CD4-positive, alpha-beta T cell treated with Interferon gamma for 1 hour (primary cell): ENCODE measurements around the gene MARCHF7.
"Not testable (repeated sequence)": the region's sequence is repeated elsewhere in the genome, so short reads cannot be mapped to it uniquely, and the experiment has no call there.

Experiments
- DNase-seq: peaks from one replicate; pipeline ENCODE4 v3.0.0-alpha.2; 2020

Gene MARCHF7

DNA sequence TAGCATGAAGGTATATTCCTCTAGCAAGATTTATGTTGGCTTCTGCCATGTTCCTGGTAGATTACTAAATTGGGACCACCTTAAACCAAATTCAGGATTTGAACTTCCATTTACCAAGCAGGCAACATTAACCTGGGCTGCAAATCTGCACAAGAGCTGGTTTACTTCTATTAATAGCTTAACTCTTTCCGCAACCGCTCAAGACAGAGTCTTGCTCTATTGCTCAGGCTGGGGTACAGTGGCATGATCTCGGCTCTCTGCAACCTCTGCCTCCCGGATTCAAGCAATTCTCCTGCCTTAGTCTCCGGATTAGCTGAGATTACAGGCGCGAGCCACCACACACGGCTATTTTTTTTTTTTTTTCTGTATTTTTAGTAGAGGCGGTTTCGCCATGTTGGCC is 8.4 kb downstream of the MARCHF7 start:
- no peak for DNase-seq

DNA sequence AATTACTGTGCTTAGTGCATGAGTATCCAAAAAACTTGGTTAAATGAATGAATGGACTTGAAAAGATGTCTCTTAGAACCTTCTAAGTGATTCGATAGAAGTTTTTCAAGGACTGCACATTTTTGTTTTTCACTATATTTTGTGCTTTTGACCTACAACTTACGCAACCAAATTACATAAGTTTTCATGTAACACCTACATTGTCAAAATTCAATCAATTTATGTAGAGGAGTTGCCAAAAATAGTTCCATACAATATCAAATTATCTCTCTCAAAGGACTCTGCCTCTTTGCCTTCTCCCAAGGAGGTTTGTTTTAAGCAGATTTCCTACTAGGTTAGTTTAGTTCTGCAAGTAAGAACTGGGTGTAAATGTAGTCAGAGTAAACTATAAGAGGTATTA is 10.3 kb downstream of the MARCHF7 start:
- DNase-seq, result no peak

DNA sequence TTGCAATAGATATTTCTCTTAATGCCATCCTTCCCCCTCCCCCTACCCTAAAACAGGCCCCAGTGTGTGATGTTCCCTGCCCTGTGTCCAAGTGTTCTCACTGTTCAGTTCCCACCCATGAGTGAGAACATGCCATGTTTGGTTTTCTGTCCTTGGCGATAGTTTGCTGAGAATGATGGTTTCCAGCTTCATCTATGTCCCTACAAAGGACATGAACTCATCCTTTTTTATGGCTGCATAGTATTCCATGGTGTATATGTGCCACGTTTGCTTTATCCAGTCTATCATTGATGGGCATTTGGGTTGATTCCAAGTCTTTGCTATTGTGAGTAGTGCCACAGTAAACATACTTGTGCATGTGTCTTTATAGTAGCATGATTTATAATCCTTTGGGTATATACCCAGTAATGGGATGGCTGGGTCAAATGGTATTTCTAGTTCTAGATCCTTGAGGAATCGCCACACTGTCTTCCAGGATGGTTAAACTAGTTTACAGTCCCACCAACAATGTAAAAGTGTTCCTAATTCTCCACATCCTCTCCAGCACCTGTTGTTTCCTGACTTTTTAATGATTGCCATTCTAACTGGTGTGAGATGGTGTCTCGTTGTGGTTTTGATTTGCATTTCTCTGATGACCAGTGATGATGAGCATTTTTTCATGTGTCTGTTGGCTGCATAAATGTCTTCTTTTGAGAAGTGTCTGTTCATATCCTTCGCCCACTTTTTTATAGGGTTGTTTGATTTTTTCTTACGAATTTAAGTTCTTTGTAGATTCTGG is 12.7 kb downstream of the MARCHF7 start:
- DNase-seq, result not testable (repeated sequence)

DNA sequence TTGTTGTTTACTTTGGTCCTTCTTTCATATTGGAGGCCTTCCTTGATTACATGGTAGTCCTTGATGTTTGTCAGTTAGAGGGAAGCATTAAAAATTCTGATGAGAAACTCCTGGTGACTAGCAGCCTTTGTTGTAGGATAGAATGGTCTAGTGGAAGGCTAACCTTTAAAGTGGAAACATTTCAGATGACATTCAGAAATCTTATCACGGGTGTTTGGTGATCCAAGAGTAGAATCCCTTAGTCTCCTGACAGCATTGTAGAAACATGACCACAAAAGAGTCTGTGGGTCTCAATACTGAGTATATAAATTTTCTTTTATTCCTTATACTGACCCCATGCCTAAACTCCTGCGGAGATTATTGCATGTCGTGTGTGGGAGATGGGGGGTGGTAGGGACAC is 13.4 kb downstream of the MARCHF7 start:
- no peak for DNase-seq

DNA sequence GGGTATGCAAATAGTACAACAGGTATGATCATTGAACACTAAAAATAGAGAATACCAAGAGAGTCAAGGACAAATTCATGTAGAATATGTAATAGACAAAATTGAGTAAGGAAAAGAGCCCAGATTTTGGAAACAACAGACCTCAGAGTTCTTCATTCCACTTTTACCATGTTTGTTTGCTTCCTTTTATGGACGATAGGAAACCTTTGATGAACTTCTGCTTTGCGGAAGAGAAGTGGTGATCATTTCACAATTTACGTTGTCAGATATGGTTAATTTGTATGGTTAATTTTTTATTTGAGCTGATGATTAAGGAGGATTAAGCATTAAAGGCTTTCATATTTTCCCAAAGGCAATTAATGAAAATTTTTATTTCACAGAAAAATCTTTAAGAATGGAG is 16.3 kb downstream of the MARCHF7 start:
- DNase-seq, result no peak

DNA sequence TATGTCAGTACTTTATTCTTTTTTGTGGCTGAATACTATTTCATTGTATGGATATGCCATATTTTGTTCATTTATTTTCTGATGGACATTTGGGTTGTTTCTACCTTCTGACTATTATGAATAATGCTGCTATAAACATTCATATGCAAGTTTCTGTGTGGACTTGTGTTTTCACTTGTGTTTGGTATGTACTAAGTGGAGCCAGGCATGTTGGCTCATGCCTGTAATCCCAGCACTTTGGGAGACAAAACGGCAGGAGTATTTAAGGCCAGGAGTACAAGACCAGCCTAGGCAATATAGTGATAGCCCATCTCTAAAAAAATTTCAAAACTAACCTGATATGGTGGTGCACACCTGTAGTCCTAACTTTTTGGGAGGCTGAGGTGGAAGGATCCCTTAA is 23.3 kb downstream of the MARCHF7 start:
- DNase-seq, result no peak

DNA sequence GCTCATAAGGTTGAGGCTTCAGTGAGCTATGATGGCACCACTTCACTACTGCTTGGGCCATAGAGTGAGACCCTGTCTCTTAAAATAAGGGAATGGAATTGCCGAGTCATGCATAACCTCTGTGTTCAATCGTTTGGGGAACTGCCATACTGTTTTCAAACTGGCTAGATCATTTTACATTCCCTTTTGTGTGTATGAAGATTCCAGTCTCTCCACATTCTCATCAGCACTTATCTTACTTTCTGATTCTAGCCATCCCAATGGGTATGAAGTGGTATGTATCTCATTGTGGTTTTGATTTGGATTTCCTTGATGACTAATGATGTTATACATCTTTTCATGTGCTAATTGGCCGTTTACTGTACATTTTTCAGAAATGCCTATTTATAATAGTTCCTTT is 23.7 kb downstream of the MARCHF7 start:
- no peak for DNase-seq

DNA sequence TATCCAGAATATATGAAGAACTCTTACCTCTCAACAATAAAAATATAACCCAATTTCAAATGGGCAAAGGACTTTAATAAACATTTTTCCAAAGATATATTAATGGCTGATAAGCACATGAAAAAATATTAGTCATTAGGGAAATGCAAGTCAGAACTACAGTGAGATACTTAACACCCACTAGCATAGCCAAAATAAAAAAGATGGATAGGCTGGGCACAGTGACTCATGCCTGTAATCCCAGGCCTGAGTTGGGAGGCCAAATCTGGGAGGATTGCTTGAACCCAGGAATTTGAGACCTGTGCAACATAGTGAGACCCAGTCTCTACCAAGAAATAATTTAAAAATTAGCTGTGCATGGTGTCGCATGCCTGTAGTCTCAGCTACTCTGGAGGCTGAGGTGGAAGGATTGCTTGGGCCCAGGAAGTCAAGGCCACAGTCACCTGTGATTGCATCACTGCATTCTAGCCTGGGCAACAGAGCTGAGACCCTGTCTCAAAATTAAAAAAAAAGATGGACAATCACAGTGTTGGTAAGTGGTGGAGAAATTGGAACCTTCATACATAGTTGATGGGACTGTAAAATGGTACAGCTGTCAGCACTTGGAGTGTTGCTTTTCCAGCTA is 25.1 kb downstream of the MARCHF7 start:
- DNase-seq, result no peak

DNA sequence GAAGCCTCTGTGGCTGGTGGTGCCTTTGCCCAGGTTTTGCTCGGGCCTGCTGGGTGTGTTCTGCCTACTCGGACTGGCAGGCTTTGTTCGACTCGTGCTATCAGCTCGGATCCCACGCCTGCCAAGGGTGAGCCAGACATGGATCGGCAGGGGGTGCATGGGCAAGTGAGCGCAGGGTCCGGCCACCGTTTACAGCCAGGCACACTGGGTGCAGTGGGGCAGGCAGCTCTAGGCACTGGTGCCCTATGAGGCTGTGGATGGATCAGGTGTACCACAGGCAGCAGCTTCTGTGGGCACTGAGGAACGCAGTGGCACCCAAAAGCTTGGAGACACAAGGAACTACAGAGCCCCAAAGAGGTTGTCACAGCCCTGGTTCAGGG is 25.6 kb downstream of the MARCHF7 start:
- DNase-seq, result no peak

DNA sequence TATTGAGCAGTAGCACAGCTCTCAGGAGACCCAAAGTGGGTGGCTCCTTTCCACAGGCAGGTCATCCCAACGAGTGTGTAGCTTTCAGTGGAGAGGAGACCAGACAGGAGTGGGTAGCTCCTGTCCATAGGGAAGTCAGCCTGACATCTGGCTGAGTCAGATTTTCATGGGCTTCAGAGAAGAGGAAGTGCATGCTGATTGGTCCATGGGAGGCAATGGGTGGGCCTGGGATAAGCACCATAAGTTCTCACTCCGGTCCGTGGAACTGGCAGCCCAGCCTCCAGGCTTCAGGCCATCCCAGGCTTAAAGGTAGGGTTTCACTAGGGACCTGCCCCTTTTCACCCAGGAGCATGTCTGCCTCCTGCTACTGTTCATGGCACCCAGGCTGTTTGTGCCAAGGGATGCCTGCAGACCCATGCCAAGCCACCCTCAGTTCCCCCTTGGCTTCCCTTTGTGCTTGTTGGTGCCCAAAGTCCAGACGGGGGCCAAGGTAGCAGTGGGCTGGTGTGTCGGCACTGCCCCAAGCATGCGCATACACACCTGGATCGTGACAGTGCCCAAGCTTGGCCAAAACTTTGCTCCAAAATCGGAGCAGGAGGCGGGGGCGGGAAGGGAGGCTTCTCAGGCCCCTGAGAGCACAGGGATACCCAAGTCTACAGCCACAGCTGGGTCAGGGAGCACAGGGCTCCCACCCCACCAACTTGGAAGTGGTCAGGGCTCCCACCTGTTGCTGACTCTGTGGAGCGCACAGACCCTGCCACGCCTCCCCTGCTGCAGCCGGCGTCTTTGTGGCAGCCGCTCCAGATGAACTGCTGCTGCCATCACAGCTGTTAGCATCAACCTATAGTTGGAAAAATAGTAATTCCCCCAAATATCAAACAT is 26.4 kb downstream of the MARCHF7 start:
- DNase-seq, result no peak

DNA sequence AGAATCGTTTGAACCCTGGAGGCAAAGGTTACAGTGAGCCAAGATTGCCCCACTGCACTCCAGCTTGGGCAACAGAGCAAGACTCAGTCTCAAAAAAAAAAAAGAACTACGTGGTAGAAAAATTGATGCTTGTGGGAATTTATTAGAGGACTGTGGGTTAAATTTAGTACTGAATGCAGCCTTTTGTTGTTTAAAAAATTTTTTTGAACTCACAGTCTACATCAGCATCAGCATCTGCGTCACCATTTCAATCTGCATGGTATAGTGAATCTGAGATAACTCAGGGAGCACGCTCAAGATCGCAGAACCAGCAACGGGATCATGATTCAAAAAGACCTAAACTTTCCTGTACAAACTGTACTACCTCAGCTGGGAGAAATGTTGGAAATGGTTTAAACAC is 30.5 kb downstream of the MARCHF7 start:
- DNase-seq, result no peak

DNA sequence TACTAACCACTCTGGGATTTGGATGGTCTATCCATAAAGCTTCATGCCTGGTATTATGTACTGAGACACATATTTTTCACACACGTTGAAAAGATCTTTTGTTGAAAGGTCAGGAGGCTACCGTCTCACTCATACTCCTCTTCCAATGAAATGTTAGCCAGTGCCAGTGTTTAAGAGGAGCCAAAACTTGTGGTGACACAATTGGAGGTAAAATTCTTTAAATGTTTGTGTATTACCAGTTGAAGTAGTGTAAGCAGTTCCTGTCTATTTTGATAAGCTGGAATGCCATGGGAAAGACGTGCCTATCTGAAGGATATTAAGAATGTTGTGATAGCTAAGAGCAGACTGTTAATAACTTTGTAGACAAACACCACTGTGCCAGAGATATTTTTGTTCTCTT is 32.1 kb downstream of the MARCHF7 start:
- DNase-seq, result no peak

DNA sequence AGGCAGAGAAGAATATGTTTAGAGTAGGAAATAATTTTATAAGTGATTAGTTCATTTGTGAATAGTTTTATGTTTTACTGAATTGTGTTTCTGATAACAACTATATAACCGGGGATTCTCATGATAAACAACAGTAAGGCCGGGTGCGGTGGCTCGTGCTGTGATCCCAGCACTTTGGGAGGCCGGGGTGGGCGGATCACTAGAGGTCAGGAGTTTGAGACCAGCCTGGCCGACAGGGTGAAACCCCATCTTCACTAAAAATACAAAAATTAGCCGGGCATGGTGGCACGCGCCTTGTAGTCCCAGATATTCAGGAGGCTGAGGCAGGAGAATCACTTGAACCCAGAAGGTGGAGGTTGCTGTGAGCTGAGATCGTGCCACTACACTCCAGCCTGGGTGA is 32.9 kb downstream of the MARCHF7 start:
- DNase-seq, result not testable (repeated sequence)

DNA sequence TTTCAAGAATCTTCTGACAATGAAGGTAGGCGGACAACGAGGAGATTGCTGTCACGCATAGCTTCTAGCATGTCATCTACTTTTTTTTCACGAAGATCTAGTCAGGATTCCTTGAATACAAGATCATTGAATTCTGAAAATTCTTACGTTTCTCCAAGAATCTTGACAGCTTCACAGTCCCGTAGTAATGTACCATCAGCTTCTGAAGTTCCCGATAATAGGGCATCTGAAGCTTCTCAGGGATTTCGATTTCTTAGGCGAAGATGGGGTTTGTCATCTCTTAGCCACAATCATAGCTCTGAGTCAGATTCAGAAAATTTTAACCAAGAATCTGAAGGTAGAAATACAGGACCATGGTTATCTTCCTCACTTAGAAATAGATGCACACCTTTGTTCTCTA is 35.8 kb downstream of the MARCHF7 start:
- no peak for DNase-seq

DNA sequence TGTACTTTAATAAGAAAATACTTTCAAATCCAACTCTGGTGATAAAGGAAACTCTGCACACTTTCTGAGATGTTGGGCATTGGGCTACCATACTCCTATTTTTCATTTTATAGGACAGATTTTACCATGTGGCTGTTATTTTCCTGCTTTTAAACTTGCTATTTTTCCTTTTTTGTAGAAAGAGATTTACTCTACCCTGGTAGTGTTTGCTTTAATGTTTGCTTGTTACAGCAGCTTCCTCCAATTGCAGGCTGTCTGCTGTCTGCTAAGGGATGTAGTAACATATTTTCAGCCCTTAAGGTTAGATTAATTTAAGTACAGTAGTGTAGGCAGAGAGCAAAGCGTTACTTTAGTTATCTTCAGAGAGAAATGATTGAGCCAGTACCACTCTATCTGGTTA is 38.6 kb downstream of the MARCHF7 start:
- DNase-seq, result no peak

DNA sequence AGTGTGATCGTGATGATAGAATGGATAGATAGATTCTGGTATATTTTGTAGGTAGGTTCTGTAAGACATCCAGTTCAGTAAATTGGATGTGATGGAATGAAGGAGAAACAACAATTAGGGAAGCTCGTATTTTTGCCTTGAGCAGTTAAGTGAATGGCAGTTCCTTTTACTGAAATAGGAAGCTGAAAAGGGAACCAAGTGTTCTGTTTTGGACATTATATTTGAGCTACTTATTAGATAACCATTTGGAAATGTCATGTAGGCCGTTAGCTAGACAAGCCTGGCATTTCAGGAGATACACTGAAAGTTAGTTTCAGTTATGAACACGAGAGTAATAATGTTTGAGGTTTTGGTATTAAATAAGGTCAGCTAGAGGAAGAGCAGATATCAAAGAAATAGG is 41.5 kb downstream of the MARCHF7 start:
- DNase-seq, result no peak

DNA sequence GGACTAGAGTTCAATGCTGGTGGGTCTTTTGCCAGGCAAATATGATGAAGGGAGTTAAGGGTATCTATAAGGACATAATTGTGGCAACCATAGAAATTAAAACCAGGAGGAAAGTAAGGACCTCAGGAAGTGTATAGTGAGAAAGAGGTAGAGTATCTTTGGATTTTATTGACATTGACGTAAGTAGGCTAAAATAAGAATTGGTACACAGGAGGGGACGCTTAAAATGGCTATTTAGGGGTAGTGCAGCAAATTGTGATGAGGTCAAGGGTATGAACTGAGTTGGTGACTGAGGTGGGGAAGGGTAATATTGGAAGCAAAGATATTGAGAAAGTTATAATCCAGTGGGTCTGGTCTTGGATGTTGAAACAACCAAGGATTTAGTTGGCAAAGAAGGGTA is 42.7 kb downstream of the MARCHF7 start:
- no peak for DNase-seq

DNA sequence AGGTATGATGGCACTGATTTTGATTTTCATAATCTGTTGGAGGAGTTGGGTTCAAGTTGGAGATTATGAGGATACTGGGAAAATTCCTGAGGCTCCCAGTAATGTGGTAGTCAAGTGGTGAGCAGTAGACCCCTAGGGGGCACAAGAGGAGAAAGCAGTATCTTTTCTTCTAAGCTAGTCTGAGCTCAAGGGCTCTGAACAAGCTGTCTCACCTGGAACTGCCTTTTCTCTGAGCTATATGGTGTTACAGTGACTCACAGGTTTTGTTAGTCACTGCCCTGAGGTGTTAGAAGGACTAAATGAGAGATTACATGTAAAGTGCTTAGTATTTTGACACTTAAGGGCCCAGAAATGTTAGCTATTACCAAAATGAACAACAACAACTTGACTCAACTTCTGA is 43.5 kb downstream of the MARCHF7 start:
- DNase-seq, result no peak

DNA sequence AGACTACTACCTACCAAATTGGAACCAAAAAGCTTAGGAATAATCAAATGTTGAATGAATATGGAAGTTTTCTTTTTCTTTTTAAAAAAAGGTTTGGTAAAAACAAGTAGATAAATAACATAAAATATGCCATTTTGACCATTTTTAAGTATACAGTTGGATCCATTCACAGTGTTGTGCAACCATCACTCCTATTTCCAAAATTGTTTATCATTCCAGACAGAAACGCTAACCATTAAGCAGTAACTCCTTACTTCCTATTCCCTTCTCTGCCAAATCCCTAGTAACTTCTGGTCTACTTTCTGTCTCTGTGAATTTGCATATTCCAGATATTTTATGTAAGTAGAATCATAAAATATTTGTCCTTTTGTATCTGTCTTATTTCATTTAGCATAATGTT is 45.9 kb downstream of the MARCHF7 start:
- DNase-seq, result no peak

DNA sequence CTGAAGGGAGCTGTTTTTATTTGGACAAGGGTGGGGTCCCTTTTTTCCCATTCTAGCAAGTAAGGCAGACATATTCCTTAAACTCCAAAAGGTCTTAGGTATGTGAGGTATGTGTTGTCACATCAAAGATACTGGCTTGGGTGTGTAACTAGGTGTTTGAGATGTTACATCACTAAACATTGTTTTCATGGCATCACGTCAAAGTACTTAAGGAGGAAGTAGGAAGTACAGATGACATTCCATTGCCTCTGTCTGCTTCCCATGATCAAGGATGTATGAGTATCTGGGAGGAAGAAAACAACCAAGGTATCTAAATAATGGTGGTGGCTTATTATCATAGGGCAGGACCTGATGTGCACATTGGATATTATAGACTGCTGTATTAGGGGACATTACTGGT is 46.4 kb downstream of the MARCHF7 start:
- no peak for DNase-seq

DNA sequence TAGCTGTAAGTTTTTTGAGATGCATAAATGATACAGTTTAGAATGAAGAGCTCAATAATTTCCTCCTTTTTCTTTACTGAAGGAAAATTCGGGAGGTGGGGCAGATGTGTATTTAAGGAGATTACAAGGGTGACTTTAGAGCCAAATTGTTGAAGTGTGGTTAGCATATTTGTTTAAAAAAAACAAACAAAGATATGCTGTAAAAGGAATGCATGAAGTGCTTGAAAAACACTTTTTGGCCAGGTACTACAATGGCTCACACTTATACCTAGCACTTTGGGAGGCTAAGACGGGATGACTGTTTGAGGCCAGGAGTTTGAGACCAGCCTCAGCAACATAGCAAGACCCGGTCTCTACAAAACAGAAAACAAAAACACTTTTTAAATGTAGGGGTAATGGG is 47.3 kb downstream of the MARCHF7 start:
- no peak for DNase-seq

DNA sequence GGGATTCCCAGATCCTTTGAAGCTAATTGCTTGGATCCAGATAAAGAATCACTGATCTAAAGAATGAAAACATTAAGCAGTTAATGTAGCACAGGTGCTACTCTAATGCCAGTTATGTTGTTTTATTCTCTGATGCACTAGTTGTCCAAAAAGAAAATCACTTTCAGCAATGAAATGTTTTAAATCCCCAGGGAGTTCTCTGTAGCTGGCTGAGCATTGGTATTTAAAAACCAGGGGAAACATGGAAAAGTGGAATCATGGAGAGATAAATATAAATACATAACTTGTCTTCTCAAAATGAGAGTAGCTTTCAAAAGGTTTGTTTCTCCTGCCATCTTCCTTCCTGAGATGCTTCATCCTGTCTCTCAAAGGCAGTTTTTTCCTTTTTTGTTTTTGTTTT is 48.0 kb downstream of the MARCHF7 start:
- DNase-seq, result no peak

DNA sequence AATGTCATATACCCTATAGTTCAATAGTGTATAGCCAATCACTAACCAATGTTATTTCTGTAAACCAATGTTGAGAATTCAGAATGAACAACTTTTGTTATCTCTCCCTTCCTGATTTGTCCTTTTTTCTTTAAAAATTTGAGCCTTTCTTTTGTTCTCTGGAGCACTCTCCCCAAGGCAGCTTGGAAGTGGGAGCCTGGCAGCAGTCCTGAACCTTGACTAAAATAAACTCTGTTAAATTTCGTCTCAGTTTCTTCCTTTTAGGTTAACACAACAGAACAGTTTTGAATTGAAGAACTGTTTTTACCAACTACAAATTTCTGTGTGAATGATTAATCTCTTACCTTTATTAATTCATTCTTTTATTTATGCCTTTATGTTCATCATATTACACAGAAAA is 49.8 kb downstream of the MARCHF7 start:
- no peak for DNase-seq
